ENCODE data around the gene LZTS3.

Gene LZTS3

DNA sequence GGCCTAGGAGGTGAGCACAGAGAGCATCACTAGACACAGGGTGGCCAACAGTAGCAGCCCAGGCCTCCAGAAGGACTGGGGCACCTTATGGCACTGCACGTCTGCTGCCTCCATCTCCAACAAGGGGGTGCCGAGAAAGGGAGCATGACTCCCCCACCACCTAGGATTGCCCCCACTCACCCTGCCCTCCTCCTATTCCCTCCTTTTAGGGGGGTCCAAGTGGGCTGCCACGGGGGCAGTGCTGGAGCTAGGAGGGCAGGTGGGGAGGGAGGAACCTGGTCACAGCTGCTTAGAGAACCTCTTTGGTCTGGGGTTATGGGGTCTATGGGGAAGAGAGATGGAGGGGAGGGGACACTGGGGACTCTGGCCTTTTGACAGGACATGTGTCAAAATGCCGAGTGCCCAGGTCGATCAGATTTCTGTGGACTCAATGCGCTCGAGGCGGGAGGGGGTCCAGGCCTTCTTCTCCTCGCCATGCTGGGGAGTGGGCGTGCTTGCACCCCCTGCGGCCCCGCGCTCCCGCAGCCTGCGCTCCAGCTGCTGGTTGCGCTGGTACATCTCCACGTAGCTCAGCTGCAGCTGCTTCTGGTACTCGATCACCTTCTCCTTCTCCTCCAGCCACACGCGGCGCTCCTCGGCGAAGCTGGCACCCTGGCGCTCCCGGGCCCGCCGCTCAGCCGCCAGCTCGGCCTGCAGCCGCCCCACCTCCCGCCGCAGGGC, 9.1 kb downstream of the LZTS3 start:
- TF ChIP-seq, protein P1, sequence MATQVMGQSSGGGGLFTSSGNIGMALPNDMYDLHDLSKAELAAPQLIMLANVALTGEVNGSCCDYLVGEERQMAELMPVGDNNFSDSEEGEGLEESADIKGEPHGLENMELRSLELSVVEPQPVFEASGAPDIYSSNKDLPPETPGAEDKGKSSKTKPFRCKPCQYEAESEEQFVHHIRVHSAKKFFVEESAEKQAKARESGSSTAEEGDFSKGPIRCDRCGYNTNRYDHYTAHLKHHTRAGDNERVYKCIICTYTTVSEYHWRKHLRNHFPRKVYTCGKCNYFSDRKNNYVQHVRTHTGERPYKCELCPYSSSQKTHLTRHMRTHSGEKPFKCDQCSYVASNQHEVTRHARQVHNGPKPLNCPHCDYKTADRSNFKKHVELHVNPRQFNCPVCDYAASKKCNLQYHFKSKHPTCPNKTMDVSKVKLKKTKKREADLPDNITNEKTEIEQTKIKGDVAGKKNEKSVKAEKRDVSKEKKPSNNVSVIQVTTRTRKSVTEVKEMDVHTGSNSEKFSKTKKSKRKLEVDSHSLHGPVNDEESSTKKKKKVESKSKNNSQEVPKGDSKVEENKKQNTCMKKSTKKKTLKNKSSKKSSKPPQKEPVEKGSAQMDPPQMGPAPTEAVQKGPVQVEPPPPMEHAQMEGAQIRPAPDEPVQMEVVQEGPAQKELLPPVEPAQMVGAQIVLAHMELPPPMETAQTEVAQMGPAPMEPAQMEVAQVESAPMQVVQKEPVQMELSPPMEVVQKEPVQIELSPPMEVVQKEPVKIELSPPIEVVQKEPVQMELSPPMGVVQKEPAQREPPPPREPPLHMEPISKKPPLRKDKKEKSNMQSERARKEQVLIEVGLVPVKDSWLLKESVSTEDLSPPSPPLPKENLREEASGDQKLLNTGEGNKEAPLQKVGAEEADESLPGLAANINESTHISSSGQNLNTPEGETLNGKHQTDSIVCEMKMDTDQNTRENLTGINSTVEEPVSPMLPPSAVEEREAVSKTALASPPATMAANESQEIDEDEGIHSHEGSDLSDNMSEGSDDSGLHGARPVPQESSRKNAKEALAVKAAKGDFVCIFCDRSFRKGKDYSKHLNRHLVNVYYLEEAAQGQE (IDR thresholded peaks at IDR 0.05; ENCODE audit: insufficient replicate concordance, low read depth) = no peak
- TF ChIP-seq GABPA (IDR thresholded peaks at IDR 0.05; ENCODE audit: low read depth) = no peak
- TF ChIP-seq, protein P2, sequence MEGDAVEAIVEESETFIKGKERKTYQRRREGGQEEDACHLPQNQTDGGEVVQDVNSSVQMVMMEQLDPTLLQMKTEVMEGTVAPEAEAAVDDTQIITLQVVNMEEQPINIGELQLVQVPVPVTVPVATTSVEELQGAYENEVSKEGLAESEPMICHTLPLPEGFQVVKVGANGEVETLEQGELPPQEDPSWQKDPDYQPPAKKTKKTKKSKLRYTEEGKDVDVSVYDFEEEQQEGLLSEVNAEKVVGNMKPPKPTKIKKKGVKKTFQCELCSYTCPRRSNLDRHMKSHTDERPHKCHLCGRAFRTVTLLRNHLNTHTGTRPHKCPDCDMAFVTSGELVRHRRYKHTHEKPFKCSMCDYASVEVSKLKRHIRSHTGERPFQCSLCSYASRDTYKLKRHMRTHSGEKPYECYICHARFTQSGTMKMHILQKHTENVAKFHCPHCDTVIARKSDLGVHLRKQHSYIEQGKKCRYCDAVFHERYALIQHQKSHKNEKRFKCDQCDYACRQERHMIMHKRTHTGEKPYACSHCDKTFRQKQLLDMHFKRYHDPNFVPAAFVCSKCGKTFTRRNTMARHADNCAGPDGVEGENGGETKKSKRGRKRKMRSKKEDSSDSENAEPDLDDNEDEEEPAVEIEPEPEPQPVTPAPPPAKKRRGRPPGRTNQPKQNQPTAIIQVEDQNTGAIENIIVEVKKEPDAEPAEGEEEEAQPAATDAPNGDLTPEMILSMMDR (IDR thresholded peaks at IDR 0.05; ENCODE audit: insufficient read depth, low read length) = no peak
- no peak for TF ChIP-seq POLR2AphosphoS5 (IDR thresholded peaks at IDR 0.05; ENCODE audit: low read depth)
- TF ChIP-seq SPI1 (IDR thresholded peaks at IDR 0.05; ENCODE audit: borderline replicate concordance, low read depth) = no peak
- H3K27me3 ChIP-seq (ENCODE audit: insufficient read depth, poor library complexity, severe bottlenecking) = peaks cover 10% of the 10 kb centered on the region
- no peak for DNase-seq (ENCODE audit: low read depth in 1 of 2, low spot score in 1 of 2)

DNA sequence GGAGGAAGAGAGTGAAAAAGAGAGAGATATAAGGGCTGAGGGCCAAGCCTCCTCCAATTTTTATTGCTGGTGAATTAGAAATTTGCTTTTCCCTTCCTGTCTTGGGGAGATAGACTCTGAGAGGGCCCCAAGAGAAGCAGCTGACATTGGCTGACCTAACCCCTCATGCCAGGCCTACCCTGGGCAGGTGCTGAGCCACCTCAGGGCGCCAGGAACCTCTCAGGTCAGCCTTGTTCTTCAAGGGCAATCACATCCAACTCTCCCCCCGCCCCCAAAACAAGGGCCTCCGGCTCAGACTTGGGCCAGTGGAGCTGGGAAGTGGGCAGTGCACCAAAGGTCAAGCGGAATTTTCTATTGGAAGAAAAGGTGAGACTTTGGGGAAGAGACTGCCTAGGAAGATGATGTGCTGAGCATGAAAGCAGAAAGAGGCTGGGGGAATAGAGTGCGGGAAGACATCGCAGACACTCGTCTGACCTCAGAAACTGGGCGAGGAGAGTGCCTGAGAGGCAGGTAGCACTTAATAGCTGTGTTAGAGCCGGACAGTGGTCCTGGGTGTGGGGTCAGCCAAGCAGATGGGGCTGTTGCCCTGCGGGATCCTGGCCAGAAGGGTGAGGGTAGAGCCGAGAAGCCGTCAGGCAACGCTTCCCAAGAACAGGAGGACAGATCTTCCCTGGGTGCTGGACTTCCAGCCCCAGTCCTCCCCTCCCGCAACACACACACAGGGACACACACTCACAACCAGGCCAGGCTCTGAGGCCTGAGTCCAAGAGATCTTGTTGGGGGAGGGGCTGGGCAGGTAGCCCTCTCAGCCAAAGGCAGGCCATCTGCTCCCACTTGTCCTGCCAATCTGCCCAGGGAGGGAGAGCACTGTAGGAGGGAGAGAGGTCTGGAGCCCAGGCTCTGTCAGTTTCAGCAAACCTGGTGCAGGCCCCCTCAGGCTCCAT, 10.0 kb downstream of the LZTS3 start:
- TF ChIP-seq, protein P2 (IDR thresholded peaks at IDR 0.05; ENCODE audit: insufficient read depth, low read length) = no peak
- TF ChIP-seq SPI1 (IDR thresholded peaks at IDR 0.05; ENCODE audit: borderline replicate concordance, low read depth) (no peak), GABPA (IDR thresholded peaks at IDR 0.05; ENCODE audit: low read depth) (no peak)
- TF ChIP-seq, protein P1 (IDR thresholded peaks at IDR 0.05; ENCODE audit: insufficient replicate concordance, low read depth) = no peak
- no peak for DNase-seq (ENCODE audit: low read depth in 1 of 2, low spot score in 1 of 2)
- Histone ChIP-seq H3K27ac (replicated peaks) (no peak overlapping the region), H3K27me3 (ENCODE audit: insufficient read depth, poor library complexity, severe bottlenecking) (peaks cover 10% of the 10 kb centered on the region), H3K4me3 (replicated peaks; ENCODE audit: insufficient read depth, low read length) (no peak overlapping the region)

More for the DNA sequence above, 9.1 kb downstream of the LZTS3 start:
- H3K4me3 ChIP-seq (replicated peaks; ENCODE audit: insufficient read depth, low read length) = no peak overlapping the region
- H3K27ac ChIP-seq (replicated peaks) = no peak overlapping the region

DNA sequence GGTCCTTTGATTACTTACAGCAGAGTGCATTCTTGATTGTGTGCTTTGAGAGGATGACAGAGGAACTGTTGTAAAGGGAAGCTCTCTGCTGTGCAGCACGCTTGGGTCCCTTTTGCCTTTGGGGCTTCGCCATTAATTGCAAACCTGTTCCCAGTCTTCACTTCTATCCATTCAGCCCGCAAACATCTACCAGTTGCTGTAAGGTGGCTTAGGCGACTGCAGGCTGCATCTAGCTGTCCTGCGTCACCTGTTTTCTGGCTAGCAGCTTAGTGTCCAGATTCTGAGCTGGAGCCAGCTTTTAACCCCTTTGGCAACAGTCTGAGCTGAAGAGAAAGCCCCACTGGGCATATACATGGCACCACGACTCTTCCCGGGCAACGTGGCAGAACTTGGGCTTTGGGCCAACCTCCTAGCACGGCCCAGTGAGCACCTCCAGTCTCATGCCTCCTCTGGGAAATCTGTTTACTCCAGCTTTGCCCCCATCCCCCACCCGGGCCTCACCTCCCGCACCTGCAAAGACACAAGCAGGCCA, 11.2 kb downstream of the LZTS3 start:
- DNase-seq (ENCODE audit: low read depth in 1 of 2, low spot score in 1 of 2) = no peak
- Histone ChIP-seq H3K4me3 (replicated peaks; ENCODE audit: insufficient read depth, low read length) (no peak overlapping the region), H3K27me3 (ENCODE audit: insufficient read depth, poor library complexity, severe bottlenecking) (peaks cover 2% of the 10 kb centered on the region), H3K27ac (replicated peaks) (no peak overlapping the region)
- TF ChIP-seq SPI1 (IDR thresholded peaks at IDR 0.05; ENCODE audit: borderline replicate concordance, low read depth) = no peak
- TF ChIP-seq, protein P1 (IDR thresholded peaks at IDR 0.05; ENCODE audit: insufficient replicate concordance, low read depth) = no peak
- no peak for TF ChIP-seq GABPA (IDR thresholded peaks at IDR 0.05; ENCODE audit: low read depth)
- TF ChIP-seq, protein P2 (IDR thresholded peaks at IDR 0.05; ENCODE audit: insufficient read depth, low read length) = no peak
- TF ChIP-seq POLR2AphosphoS5 (IDR thresholded peaks at IDR 0.05; ENCODE audit: low read depth) = no peak
